Left ventricle myocardium inferior (tissue), 1 donor: Measurements from ENCODE around the gene NKAP. TPM values are rescaled to one million over a fixed set of nuclear protein-coding genes. Genes with fewer than 3 reads are reported as not detected.
"Not testable (repeated sequence)": the region's sequence is repeated elsewhere in the genome, so short reads cannot be mapped to it uniquely, and the experiment has no call there.

Experiments used
- DNase-seq: peaks from one replicate; pipeline ENCODE4 v3.0.0-alpha.2; 2020
- H3K27ac ChIP-seq: fragments of 200-600 bp; replicated peaks from 2 replicates; pipeline ENCODE4 v1.8.0; 2021
- H3K27me3 ChIP-seq: fragments of 200-600 bp; 2 replicates; pipeline ENCODE4 v1.8.0; 2021; ENCODE audit warnings: low read depth
- H3K36me3 ChIP-seq: fragments of 200-600 bp; 2 replicates; pipeline ENCODE4 v1.8.0; 2021
- H3K4me1 ChIP-seq: fragments of 200-600 bp; 2 replicates; pipeline ENCODE4 v1.8.0; 2021
- H3K4me3 ChIP-seq: fragments of 200-600 bp; 2 replicates; pipeline ENCODE4 v1.8.0; 2021; ENCODE audit warnings: mild to moderate bottlenecking, moderate library complexity
- H3K9me3 ChIP-seq: fragments of 200-600 bp; replicated peaks from 2 replicates; pipeline ENCODE4 v1.8.0; 2021
- intact Hi-C: fragments of 100-400 bp; cut with micrococcal nuclease; formaldehyde crosslinking; loops from one replicate; pipeline ENCODE4 v1.11.0; 2022
- total RNA-seq: library from RNA; stranded (reverse); fragmentation: NEBNext Ultra II Directional; extraction: Animal tissue kit (Norgen Biotek cat#: 25700); gene quantifications from one replicate; pipeline ENCODE4 v1.2.1, GENCODE V29; 2021
- TF ChIP-seq, protein P1 (sequence below): fragments of 200-600 bp; IDR thresholded peaks from 2 replicates; pipeline ENCODE4 v1.8.0; 2021; ENCODE audit warnings: antibody characterized with exemption, mild to moderate bottlenecking, borderline replicate concordance
- donor health status: DM: no; HTN: yes; CAD: no; lungs with severe emphysema.

Gene NKAP
- total RNA-seq, 1 donor from 2014 or later: 5.0 TPM

GRCh38 chrX:119984652-119985051 is 41.1 kb upstream of the NKAP start:
- H3K27ac ChIP-seq: no peak overlapping the region
- H3K36me3 ChIP-seq: no peaks in the 10 kb centered on the region
- TF ChIP-seq, protein P1, sequence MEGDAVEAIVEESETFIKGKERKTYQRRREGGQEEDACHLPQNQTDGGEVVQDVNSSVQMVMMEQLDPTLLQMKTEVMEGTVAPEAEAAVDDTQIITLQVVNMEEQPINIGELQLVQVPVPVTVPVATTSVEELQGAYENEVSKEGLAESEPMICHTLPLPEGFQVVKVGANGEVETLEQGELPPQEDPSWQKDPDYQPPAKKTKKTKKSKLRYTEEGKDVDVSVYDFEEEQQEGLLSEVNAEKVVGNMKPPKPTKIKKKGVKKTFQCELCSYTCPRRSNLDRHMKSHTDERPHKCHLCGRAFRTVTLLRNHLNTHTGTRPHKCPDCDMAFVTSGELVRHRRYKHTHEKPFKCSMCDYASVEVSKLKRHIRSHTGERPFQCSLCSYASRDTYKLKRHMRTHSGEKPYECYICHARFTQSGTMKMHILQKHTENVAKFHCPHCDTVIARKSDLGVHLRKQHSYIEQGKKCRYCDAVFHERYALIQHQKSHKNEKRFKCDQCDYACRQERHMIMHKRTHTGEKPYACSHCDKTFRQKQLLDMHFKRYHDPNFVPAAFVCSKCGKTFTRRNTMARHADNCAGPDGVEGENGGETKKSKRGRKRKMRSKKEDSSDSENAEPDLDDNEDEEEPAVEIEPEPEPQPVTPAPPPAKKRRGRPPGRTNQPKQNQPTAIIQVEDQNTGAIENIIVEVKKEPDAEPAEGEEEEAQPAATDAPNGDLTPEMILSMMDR: no peak
- no peak overlapping the region for H3K4me3 ChIP-seq
- no peaks in the 10 kb centered on the region for H3K9me3 ChIP-seq
- intact Hi-C loops: no loop called here
- no peak for DNase-seq
- H3K27me3 ChIP-seq: peaks cover 27% of the 10 kb centered on the region
- no peaks in the 10 kb centered on the region for H3K4me1 ChIP-seq

- TF ChIP-seq, protein P1: no peak
- no peaks in the 10 kb centered on the region for H3K36me3 ChIP-seq
- H3K4me3 ChIP-seq: no peak overlapping the region
- DNase-seq: no peak
- no peaks in the 10 kb centered on the region for H3K4me1 ChIP-seq
- peaks cover 15% of the 10 kb centered on the region for H3K27me3 ChIP-seq
- intact Hi-C loops: no loop called here
- H3K27ac ChIP-seq: no peak overlapping the region
- no peaks in the 10 kb centered on the region for H3K9me3 ChIP-seq
Observed at GRCh38 chrX:119983494-119983893, 39.9 kb upstream of the NKAP start.

DNA sequence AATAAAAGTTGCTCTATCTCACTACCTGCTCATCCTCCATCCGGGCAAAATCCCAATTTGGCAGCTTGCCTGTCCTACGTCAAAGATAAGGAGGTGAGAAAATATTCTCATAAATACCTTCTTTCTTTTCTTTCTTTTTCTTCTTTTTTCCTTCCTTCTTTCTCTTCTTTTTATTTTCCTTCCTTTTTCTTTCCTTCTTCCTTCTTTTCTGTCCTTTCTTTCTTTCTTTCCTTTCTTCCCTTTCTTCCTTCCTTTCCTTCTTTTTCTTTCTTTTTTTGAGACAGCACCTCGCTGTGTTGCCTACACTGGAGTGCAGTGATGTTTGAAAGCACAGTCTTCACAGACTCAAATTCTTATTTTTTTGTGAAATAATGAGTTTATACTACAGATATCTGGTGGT is 38.6 kb upstream of the NKAP start:
- H3K4me1 ChIP-seq: no peaks in the 10 kb centered on the region
- no peak overlapping the region for H3K4me3 ChIP-seq
- no peaks in the 10 kb centered on the region for H3K36me3 ChIP-seq
- no peak overlapping the region for H3K27ac ChIP-seq
- DNase-seq: no peak
- intact Hi-C loops: no loop called here
- H3K9me3 ChIP-seq: no peaks in the 10 kb centered on the region
- peaks cover 3% of the 10 kb centered on the region for H3K27me3 ChIP-seq
- TF ChIP-seq, protein P1: no peak

GRCh38 chrX:119981286-119982070 is 37.9 kb upstream of the NKAP start:
- Histone ChIP-seq H3K9me3 (no peaks in the 10 kb centered on the region), H3K27me3 (peaks cover 3% of the 10 kb centered on the region), H3K4me1 (no peaks in the 10 kb centered on the region), H3K36me3 (no peaks in the 10 kb centered on the region), H3K27ac (no peak overlapping the region), H3K4me3 (no peak overlapping the region)
- TF ChIP-seq, protein P1: peak; percentile 55
- DNase-seq: no peak
- intact Hi-C loops: no loop called here

DNA sequence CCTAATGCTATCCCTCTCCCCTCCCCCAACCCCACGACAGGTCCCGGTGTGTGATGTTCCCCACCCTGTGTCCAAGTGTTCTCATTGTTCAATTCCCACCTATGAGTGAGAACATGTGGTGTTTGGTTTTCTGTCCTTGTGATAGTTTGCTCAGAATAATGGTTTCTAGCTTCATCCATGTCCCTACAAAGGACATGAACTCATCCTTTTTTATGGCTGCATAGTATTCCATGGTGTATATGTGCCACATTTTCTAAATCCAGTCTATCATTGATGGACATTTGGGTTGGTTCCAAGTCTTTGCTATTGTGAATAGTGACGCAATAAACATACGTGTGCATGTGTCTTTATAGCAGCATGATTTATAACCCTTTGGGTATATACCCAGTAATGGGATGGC is 33.6 kb upstream of the NKAP start:
- intact Hi-C loops, H3K27me3 ChIP-seq, DNase-seq, H3K27ac ChIP-seq, H3K4me3 ChIP-seq, H3K36me3 ChIP-seq, H3K4me1 ChIP-seq, H3K9me3 ChIP-seq: not testable (repeated sequence)

DNA sequence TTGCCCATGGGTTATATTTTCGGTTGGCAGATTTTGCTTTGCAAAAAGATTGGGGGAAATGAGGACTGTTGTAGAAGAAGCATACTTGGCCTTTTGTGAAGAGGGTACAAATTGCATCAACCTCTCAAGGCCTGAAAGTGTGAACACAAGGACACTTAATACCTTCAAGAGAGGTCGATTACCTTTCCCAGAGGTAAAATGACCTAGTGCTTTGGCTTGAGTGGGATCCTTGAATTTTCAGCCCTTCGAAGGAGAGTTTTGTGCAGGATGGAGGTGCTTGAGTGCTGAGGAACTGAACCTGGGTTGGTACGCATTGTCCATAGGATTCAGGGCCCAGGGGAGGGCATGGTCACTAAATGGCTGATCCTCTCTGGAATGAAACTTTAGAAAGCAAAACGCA is 27.6 kb upstream of the NKAP start:
- TF ChIP-seq, protein P1: no peak
- Histone ChIP-seq H3K27ac (no peak overlapping the region), H3K27me3 (no peaks in the 10 kb centered on the region), H3K4me1 (no peaks in the 10 kb centered on the region), H3K36me3 (no peaks in the 10 kb centered on the region), H3K4me3 (no peak overlapping the region), H3K9me3 (no peaks in the 10 kb centered on the region)
- intact Hi-C loops: no loop called here
- DNase-seq: no peak
